ENCODE data around the gene CDH23.

The CDH23 gene

DNA sequence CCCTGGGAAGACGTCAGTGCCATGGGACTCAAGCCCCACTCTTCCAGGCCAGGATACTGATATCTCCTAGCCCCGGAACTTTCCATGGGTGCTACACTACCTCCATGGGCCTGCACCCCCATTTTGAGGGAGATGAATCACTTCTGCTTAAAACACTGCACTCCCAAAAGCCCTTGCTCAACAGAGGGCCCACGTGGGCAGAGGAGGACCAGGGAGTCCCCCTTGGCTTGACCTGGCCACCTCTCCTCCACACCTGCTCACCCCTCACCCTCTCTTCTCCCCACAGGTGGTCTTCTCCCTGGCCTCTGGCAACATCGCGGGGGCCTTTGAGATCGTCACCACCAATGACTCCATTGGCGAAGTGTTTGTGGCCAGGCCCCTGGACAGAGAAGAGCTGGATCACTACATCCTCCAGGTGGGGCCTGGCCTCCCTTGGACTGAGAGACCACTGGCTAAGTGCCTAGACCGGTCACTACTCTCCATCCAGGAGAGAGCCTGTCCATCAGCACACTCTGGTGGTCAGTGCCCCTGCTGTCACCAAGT is 342.7 kb downstream of the CDH23 start:
- H3K9me3 ChIP-seq, result no peaks in the 10 kb centered on the region
- H3K27me3 ChIP-seq, result no peaks in the 10 kb centered on the region
- peak overlapping the region; percentile 96 for H3K27ac ChIP-seq
- TF ChIP-seq, protein P1, sequence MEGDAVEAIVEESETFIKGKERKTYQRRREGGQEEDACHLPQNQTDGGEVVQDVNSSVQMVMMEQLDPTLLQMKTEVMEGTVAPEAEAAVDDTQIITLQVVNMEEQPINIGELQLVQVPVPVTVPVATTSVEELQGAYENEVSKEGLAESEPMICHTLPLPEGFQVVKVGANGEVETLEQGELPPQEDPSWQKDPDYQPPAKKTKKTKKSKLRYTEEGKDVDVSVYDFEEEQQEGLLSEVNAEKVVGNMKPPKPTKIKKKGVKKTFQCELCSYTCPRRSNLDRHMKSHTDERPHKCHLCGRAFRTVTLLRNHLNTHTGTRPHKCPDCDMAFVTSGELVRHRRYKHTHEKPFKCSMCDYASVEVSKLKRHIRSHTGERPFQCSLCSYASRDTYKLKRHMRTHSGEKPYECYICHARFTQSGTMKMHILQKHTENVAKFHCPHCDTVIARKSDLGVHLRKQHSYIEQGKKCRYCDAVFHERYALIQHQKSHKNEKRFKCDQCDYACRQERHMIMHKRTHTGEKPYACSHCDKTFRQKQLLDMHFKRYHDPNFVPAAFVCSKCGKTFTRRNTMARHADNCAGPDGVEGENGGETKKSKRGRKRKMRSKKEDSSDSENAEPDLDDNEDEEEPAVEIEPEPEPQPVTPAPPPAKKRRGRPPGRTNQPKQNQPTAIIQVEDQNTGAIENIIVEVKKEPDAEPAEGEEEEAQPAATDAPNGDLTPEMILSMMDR (IDR thresholded peaks at IDR 0.05), result no peak
- H3K4me1 ChIP-seq (ENCODE audit: control insufficient read depth in 1 of 2, insufficient read depth in 1 of 2, low read depth in 1 of 2, low read length in 1 of 2), result peaks cover 100% of the 10 kb centered on the region in 2 experiments
- H3K4me3 ChIP-seq (ENCODE audit: low read depth in 1 of 2, low read length in 1 of 2), result peak overlapping the region in 1 of 2 experiments; percentile 48
- peaks cover 12% of the 10 kb centered on the region for H3K36me3 ChIP-seq

GRCh38 chr10:71740069-71740653 is 343.4 kb downstream of the CDH23 start:
- H3K27ac ChIP-seq, result peak overlapping the region; percentile 96
- TF ChIP-seq, protein P1 (IDR thresholded peaks at IDR 0.05), result no peak
- H3K4me3 ChIP-seq (ENCODE audit: low read depth in 1 of 2, low read length in 1 of 2), result no peak overlapping the region
- peaks cover 100% of the 10 kb centered on the region in 2 experiments for H3K4me1 ChIP-seq (ENCODE audit: control insufficient read depth in 1 of 2, insufficient read depth in 1 of 2, low read depth in 1 of 2, low read length in 1 of 2)
- H3K27me3 ChIP-seq, result no peaks in the 10 kb centered on the region
- peaks cover 12% of the 10 kb centered on the region for H3K36me3 ChIP-seq
- no peaks in the 10 kb centered on the region for H3K9me3 ChIP-seq

DNA sequence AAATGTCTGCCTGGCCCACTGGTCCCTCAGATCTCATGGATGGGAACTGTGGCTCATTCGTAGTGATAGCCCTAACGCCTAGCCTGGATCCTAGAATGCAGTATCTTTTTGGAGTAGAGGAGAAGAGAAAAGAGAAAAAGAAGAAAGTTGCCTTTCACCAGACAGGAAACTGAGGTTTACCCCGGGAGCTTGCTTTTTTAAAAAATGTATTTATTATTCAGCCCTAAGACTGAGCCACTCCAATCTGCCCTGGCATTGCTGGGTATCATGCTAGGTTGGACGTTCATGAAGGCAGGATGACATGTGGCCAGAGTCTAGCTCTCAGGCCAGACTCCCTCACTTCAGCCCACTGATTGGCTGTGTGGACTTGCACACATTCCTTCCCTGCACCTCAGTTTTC is 344.3 kb downstream of the CDH23 start:
- Histone ChIP-seq H3K27ac (peak overlapping the region; percentile 96), H3K4me1 (ENCODE audit: control insufficient read depth in 1 of 2, insufficient read depth in 1 of 2, low read depth in 1 of 2, low read length in 1 of 2) (peaks cover 100% of the 10 kb centered on the region in 2 experiments), H3K4me3 (ENCODE audit: low read depth in 1 of 2, low read length in 1 of 2) (no peak overlapping the region), H3K9me3 (no peaks in the 10 kb centered on the region), H3K36me3 (peaks cover 16% of the 10 kb centered on the region), H3K27me3 (no peaks in the 10 kb centered on the region)
- TF ChIP-seq, protein P1 (IDR thresholded peaks at IDR 0.05), result no peak

GRCh38 chr10:71741671-71742070 is 345.0 kb downstream of the CDH23 start:
- H3K27ac ChIP-seq, result peak overlapping the region; percentile 99
- H3K4me3 ChIP-seq (ENCODE audit: low read depth in 1 of 2, low read length in 1 of 2), result no peak overlapping the region
- TF ChIP-seq, protein P1 (IDR thresholded peaks at IDR 0.05), result no peak
- H3K4me1 ChIP-seq (ENCODE audit: control insufficient read depth in 1 of 2, insufficient read depth in 1 of 2, low read depth in 1 of 2, low read length in 1 of 2), result peaks cover 100% of the 10 kb centered on the region in 2 experiments
- H3K9me3 ChIP-seq, result no peaks in the 10 kb centered on the region
- H3K36me3 ChIP-seq, result peaks cover 20% of the 10 kb centered on the region
- H3K27me3 ChIP-seq, result no peaks in the 10 kb centered on the region

- Histone ChIP-seq H3K9me3 (no peaks in the 10 kb centered on the region), H3K4me3 (ENCODE audit: low read depth in 1 of 2, low read length in 1 of 2) (peak overlapping the region in 1 of 2 experiments; percentile 31), H3K36me3 (peaks cover 28% of the 10 kb centered on the region), H3K27ac (peak overlapping the region; percentile 99), H3K27me3 (no peaks in the 10 kb centered on the region), H3K4me1 (ENCODE audit: control insufficient read depth in 1 of 2, insufficient read depth in 1 of 2, low read depth in 1 of 2, low read length in 1 of 2) (peaks cover 100% of the 10 kb centered on the region in 2 experiments)
- TF ChIP-seq, protein P1 (IDR thresholded peaks at IDR 0.05), result no peak
Measured at GRCh38 chr10:71742301-71743088, 345.8 kb downstream of the CDH23 start.

Measured in neutrophil (primary cell).